Measurements from ENCODE around the gene TRIM2.

TRIM2 gene

DNA sequence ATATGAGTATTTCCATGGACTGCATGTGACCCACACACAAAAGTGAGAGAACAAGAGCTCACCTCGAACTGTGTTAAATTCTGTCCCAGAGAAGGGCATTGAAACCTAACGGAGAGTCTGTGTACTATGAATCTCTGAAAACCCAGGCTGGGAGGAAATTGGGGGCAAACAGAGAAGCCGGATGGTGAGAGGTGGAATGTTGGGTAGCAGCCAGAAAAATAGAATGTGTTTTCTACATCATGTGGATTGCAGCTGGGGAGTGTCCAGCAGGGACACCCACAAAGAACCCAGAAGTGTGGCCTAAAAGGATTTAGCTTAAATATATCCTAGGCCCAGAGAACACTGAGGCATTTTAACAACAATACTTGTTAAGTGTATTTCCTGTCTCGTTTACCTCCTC, 178.9 kb downstream of the TRIM2 start:
- H4K8ac ChIP-seq (ENCODE audit: low read depth, low read length): no peak overlapping the region
- H3K18ac ChIP-seq (ENCODE audit: low read length): no peak overlapping the region
- H3K9ac ChIP-seq (ENCODE audit: low read depth, low read length, poor library complexity): no peak overlapping the region
- no peak overlapping the region for H3K4ac ChIP-seq (ENCODE audit: low read length)
- H2AFZ ChIP-seq (ENCODE audit: low read length): no peak overlapping the region
- no peaks in the 10 kb centered on the region for H3K9me3 ChIP-seq (replicated peaks in 1 of 2; ENCODE audit: control insufficient read depth in 2 of 2, insufficient read depth in 1 of 2, low read depth in 1 of 2, low read length in 2 of 2)
- no peak overlapping the region for H2AK5ac ChIP-seq (ENCODE audit: low read depth, low read length)
- DNase-seq (ENCODE audit: low spot score): no peak
- H3K14ac ChIP-seq (ENCODE audit: low read length): no peak overlapping the region
- H3K4me3 ChIP-seq (ENCODE audit: low read length in 2 of 2): no peak overlapping the region
- no peak overlapping the region for H4K91ac ChIP-seq (ENCODE audit: low read depth, low read length, poor library complexity)
- no peak overlapping the region for H3K27ac ChIP-seq (replicated peaks; ENCODE audit: low read length)
- H2BK120ac ChIP-seq (ENCODE audit: low read depth, low read length): no peak overlapping the region
- no peaks in the 10 kb centered on the region for H3K79me1 ChIP-seq (ENCODE audit: low read depth, low read length)
- no peaks in the 10 kb centered on the region for H3K27me3 ChIP-seq (ENCODE audit: control insufficient read depth in 3 of 3, insufficient read depth in 3 of 3, low read depth in 1 of 3, low read length in 3 of 3)
- H3K4me2 ChIP-seq (ENCODE audit: insufficient read depth, low read length, poor library complexity, severe bottlenecking): no peak overlapping the region
- no peaks in the 10 kb centered on the region for H3K4me1 ChIP-seq (ENCODE audit: control insufficient read depth in 2 of 2, insufficient read depth in 1 of 2, low read depth in 1 of 2, low read length in 2 of 2)
- H2BK5ac ChIP-seq (ENCODE audit: low read length): no peak overlapping the region
- no CpG with 5 or more reads among the region's 4 CpGs for WGBS, 2 donors (ENCODE audit: extremely low coverage in 2 of 2, insufficient read length in 2 of 2, insufficient replicate concordance in 1 of 2)
- peaks cover 0 to 65% of the 10 kb centered on the region in 2 donors for H3K36me3 ChIP-seq (replicated peaks in 1 of 2; ENCODE audit: control insufficient read depth in 2 of 2, insufficient read depth in 2 of 2, low read length in 2 of 2)
- no peak overlapping the region for H3K23ac ChIP-seq (ENCODE audit: low read depth, low read length, poor library complexity)
- H2BK12ac ChIP-seq (ENCODE audit: low read length): no peak overlapping the region
- H2BK15ac ChIP-seq (ENCODE audit: low read length): no peak overlapping the region

DNA sequence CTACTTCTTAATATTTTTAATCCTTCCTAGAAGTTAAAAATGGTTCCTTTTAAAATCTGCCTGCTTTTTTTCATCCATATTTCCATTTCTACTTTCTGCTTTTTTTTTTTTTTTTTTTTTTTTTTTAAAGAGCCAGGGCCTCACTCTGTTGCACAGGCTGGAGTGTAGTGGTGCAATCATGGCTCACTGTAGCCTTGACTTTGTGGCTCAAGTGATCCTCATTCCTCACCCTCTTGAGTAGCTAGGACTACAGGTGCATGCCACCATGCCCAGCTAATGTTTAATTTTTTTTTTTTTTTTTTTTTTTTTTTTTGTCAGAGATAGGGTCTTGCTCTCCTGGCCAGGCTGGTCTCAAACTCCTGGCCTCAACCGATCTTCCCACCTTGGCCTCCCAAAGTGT, 179.9 kb downstream of the TRIM2 start:
- no peak for DNase-seq (ENCODE audit: low spot score)
- no CpG with 5 or more reads among the region's 1 CpG for WGBS, 2 donors (ENCODE audit: extremely low coverage in 2 of 2, insufficient read length in 2 of 2, insufficient replicate concordance in 1 of 2)
- H4K8ac ChIP-seq (ENCODE audit: low read depth, low read length): no peak overlapping the region

DNA sequence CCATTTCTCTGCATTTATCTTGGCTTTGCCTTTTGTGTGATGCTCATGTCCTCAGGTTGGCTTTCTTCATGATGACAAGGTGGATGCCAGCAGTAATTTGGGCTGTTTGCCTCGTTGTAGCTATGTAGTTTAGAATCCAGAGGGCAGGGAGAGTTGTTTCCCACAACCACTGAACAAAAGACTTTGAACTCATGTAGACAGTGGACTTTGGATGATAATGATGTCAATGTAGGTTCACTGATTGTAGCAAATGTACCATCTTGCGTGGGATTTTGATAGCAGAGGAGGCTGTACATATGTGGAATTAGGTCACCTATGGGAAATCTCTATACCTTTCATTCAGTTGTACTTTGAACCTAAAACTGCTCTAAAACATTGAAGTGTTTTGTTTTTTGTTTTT, 181.5 kb downstream of the TRIM2 start:
- no peak overlapping the region for H3K4me2 ChIP-seq (ENCODE audit: insufficient read depth, low read length, poor library complexity, severe bottlenecking)
- H3K4ac ChIP-seq (ENCODE audit: low read length): no peak overlapping the region
- no peaks in the 10 kb centered on the region for H3K27me3 ChIP-seq (ENCODE audit: control insufficient read depth in 3 of 3, insufficient read depth in 3 of 3, low read depth in 1 of 3, low read length in 3 of 3)
- no peak overlapping the region for H3K27ac ChIP-seq (replicated peaks; ENCODE audit: low read length)
- H2AFZ ChIP-seq (ENCODE audit: low read length): no peak overlapping the region
- no peak overlapping the region for H2BK5ac ChIP-seq (ENCODE audit: low read length)
- H3K4me1 ChIP-seq (ENCODE audit: control insufficient read depth in 2 of 2, insufficient read depth in 1 of 2, low read depth in 1 of 2, low read length in 2 of 2): no peaks in the 10 kb centered on the region
- no peak overlapping the region for H2BK15ac ChIP-seq (ENCODE audit: low read length)
- DNase-seq (ENCODE audit: low spot score): no peak
- H2BK12ac ChIP-seq (ENCODE audit: low read length): no peak overlapping the region
- H3K4me3 ChIP-seq (ENCODE audit: low read length in 2 of 2): no peak overlapping the region
- H3K14ac ChIP-seq (ENCODE audit: low read length): no peak overlapping the region
- peaks cover 0 to 70% of the 10 kb centered on the region in 2 donors for H3K36me3 ChIP-seq (replicated peaks in 1 of 2; ENCODE audit: control insufficient read depth in 2 of 2, insufficient read depth in 2 of 2, low read length in 2 of 2)
- no CpG with 5 or more reads among the region's 2 CpGs for WGBS, 2 donors (ENCODE audit: extremely low coverage in 2 of 2, insufficient read length in 2 of 2, insufficient replicate concordance in 1 of 2)
- H2BK120ac ChIP-seq (ENCODE audit: low read depth, low read length): no peak overlapping the region
- H3K9ac ChIP-seq (ENCODE audit: low read depth, low read length, poor library complexity): no peak overlapping the region
- no peak overlapping the region for H4K91ac ChIP-seq (ENCODE audit: low read depth, low read length, poor library complexity)
- H3K79me1 ChIP-seq (ENCODE audit: low read depth, low read length): no peaks in the 10 kb centered on the region
- H4K8ac ChIP-seq (ENCODE audit: low read depth, low read length): no peak overlapping the region
- H3K9me3 ChIP-seq (replicated peaks in 1 of 2; ENCODE audit: control insufficient read depth in 2 of 2, insufficient read depth in 1 of 2, low read depth in 1 of 2, low read length in 2 of 2): no peaks in the 10 kb centered on the region
- no peak overlapping the region for H2AK5ac ChIP-seq (ENCODE audit: low read depth, low read length)
- H3K23ac ChIP-seq (ENCODE audit: low read depth, low read length, poor library complexity): no peak overlapping the region
- no peak overlapping the region for H3K18ac ChIP-seq (ENCODE audit: low read length)

More for the DNA sequence above, 179.9 kb downstream of the TRIM2 start:
- H3K9me3 ChIP-seq (replicated peaks in 1 of 2; ENCODE audit: control insufficient read depth in 2 of 2, insufficient read depth in 1 of 2, low read depth in 1 of 2, low read length in 2 of 2): no peaks in the 10 kb centered on the region
- H3K79me1 ChIP-seq (ENCODE audit: low read depth, low read length): no peaks in the 10 kb centered on the region
- no peak overlapping the region for H3K9ac ChIP-seq (ENCODE audit: low read depth, low read length, poor library complexity)
- H2AK5ac ChIP-seq (ENCODE audit: low read depth, low read length): no peak overlapping the region
- no peak overlapping the region for H3K14ac ChIP-seq (ENCODE audit: low read length)
- H4K91ac ChIP-seq (ENCODE audit: low read depth, low read length, poor library complexity): no peak overlapping the region
- no peak overlapping the region for H2BK12ac ChIP-seq (ENCODE audit: low read length)
- no peak overlapping the region for H3K4me2 ChIP-seq (ENCODE audit: insufficient read depth, low read length, poor library complexity, severe bottlenecking)
- no peak overlapping the region for H2BK5ac ChIP-seq (ENCODE audit: low read length)
- H3K4me1 ChIP-seq (ENCODE audit: control insufficient read depth in 2 of 2, insufficient read depth in 1 of 2, low read depth in 1 of 2, low read length in 2 of 2): no peaks in the 10 kb centered on the region
- peaks cover 0 to 70% of the 10 kb centered on the region in 2 donors for H3K36me3 ChIP-seq (replicated peaks in 1 of 2; ENCODE audit: control insufficient read depth in 2 of 2, insufficient read depth in 2 of 2, low read length in 2 of 2)
- no peak overlapping the region for H3K27ac ChIP-seq (replicated peaks; ENCODE audit: low read length)
- H3K23ac ChIP-seq (ENCODE audit: low read depth, low read length, poor library complexity): no peak overlapping the region
- no peak overlapping the region for H2BK120ac ChIP-seq (ENCODE audit: low read depth, low read length)
- no peak overlapping the region for H2AFZ ChIP-seq (ENCODE audit: low read length)
- H2BK15ac ChIP-seq (ENCODE audit: low read length): no peak overlapping the region
- no peaks in the 10 kb centered on the region for H3K27me3 ChIP-seq (ENCODE audit: control insufficient read depth in 3 of 3, insufficient read depth in 3 of 3, low read depth in 1 of 3, low read length in 3 of 3)
- no peak overlapping the region for H3K18ac ChIP-seq (ENCODE audit: low read length)
- H3K4me3 ChIP-seq (ENCODE audit: low read length in 2 of 2): no peak overlapping the region
- H3K4ac ChIP-seq (ENCODE audit: low read length): no peak overlapping the region

DNA sequence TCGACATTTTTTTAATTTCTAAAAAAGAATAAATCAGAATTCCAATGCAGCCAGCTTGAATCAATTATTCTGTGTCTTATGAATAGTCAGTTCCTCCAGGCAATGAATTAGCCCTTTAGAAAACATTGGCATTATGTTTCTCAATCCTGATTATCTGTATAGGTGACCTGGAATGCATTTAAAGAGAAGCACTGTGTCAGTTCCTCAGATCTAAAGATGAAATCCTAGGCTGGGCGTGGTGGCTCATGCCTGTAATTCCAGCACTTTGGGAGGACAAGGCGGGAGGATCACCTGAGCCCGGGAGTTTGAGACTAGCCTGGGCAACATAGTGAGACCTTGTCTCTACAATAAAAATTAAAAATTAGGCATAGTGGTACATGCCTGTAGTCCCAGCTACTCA, 183.7 kb downstream of the TRIM2 start:
- no peak overlapping the region for H2BK15ac ChIP-seq (ENCODE audit: low read length)
- no peaks in the 10 kb centered on the region for H3K27me3 ChIP-seq (ENCODE audit: control insufficient read depth in 3 of 3, insufficient read depth in 3 of 3, low read depth in 1 of 3, low read length in 3 of 3)
- H2AFZ ChIP-seq (ENCODE audit: low read length): no peak overlapping the region
- no peak overlapping the region for H2BK120ac ChIP-seq (ENCODE audit: low read depth, low read length)
- H3K9me3 ChIP-seq (replicated peaks in 1 of 2; ENCODE audit: control insufficient read depth in 2 of 2, insufficient read depth in 1 of 2, low read depth in 1 of 2, low read length in 2 of 2): no peaks in the 10 kb centered on the region
- H3K36me3 ChIP-seq (replicated peaks in 1 of 2; ENCODE audit: control insufficient read depth in 2 of 2, insufficient read depth in 2 of 2, low read length in 2 of 2): peaks cover 0 to 73% of the 10 kb centered on the region in 2 donors
- H2BK5ac ChIP-seq (ENCODE audit: low read length): no peak overlapping the region
- H3K4me1 ChIP-seq (ENCODE audit: control insufficient read depth in 2 of 2, insufficient read depth in 1 of 2, low read depth in 1 of 2, low read length in 2 of 2): no peaks in the 10 kb centered on the region
- no peak overlapping the region for H4K8ac ChIP-seq (ENCODE audit: low read depth, low read length)
- H3K27ac ChIP-seq (replicated peaks; ENCODE audit: low read length): no peak overlapping the region
- H3K9ac ChIP-seq (ENCODE audit: low read depth, low read length, poor library complexity): no peak overlapping the region
- H3K18ac ChIP-seq (ENCODE audit: low read length): no peak overlapping the region
- no peak overlapping the region for H3K4me3 ChIP-seq (ENCODE audit: low read length in 2 of 2)
- no peak overlapping the region for H2BK12ac ChIP-seq (ENCODE audit: low read length)
- H3K4ac ChIP-seq (ENCODE audit: low read length): no peak overlapping the region
- no peak overlapping the region for H3K23ac ChIP-seq (ENCODE audit: low read depth, low read length, poor library complexity)
- H3K14ac ChIP-seq (ENCODE audit: low read length): no peak overlapping the region
- no peak overlapping the region for H2AK5ac ChIP-seq (ENCODE audit: low read depth, low read length)
- H4K91ac ChIP-seq (ENCODE audit: low read depth, low read length, poor library complexity): no peak overlapping the region
- no peak for DNase-seq (ENCODE audit: low spot score)
- WGBS, 2 donors (ENCODE audit: extremely low coverage in 2 of 2, insufficient read length in 2 of 2, insufficient replicate concordance in 1 of 2): no CpG with 5 or more reads among the region's 4 CpGs
- H3K4me2 ChIP-seq (ENCODE audit: insufficient read depth, low read length, poor library complexity, severe bottlenecking): no peak overlapping the region
- H3K79me1 ChIP-seq (ENCODE audit: low read depth, low read length): no peaks in the 10 kb centered on the region
